ENCODE measurements around the gene JCHAIN. TPM values are rescaled to one million over a fixed set of nuclear protein-coding genes. Genes with fewer than 3 reads are reported as not detected.

The JCHAIN gene
- total and polyA plus RNA-seq, 9 of the 15 experiments (the other 6 are each of a cell fraction or from before 2014, with no cell fraction given) = 0.04 to 0.68 (median 0.26) TPM; not detected in 5

- no peak for TF ChIP-seq HINFP (tag; conservative IDR thresholded peaks at IDR 0.05; ENCODE audit: low read depth)
- peak in 1 of 2 experiments; percentile 72; a peak in 1 of 4 replicates for TF ChIP-seq MLLT1 (IDR thresholded peaks at IDR 0.05)
- TF ChIP-seq TEAD1 (CRISPR knock-in tag; IDR thresholded peaks at IDR 0.05) = peak in 1 of 2 experiments; percentile 87; a peak in 2 of 4 replicates
- no peak for TF ChIP-seq PATZ1 (CRISPR knock-in tag; IDR thresholded peaks at IDR 0.05; ENCODE audit: borderline replicate concordance)
- no peak for TF ChIP-seq ZNF398 (CRISPR knock-in tag; IDR thresholded peaks at IDR 0.05)
- peak; percentile 70 for TF ChIP-seq TAF1 (IDR thresholded peaks at IDR 0.05; ENCODE audit: control insufficient read depth, extremely low read depth, insufficient read depth, low read length, severe bottlenecking)
- no peak for TF ChIP-seq ESRRB (CRISPR knock-in tag; IDR thresholded peaks at IDR 0.05; ENCODE audit: borderline replicate concordance)
- TF ChIP-seq GABPA (tag; conservative IDR thresholded peaks at IDR 0.05; ENCODE audit: low read depth) = peak; percentile 99
- no peak for TF ChIP-seq NR3C1 (CRISPR knock-in tag; IDR thresholded peaks at IDR 0.05)
- TF ChIP-seq CREB3L1 (IDR thresholded peaks at IDR 0.05; ENCODE audit: borderline replicate concordance, low read depth) = peak; percentile 92
- TF ChIP-seq ESRRA (IDR thresholded peaks at IDR 0.05; ENCODE audit: borderline replicate concordance, low read depth) = peak; percentile 85
- TF ChIP-seq SNRNP70 (optimal IDR thresholded peaks at IDR 0.05; ENCODE audit: low read depth, low read length) = no peak
- no peak for TF ChIP-seq ZNF232 (CRISPR knock-in tag; IDR thresholded peaks at IDR 0.05)
- TF ChIP-seq SNAPC5 (CRISPR knock-in tag; IDR thresholded peaks at IDR 0.05) = no peak
- TF ChIP-seq MXD1 (CRISPR knock-in tag; IDR thresholded peaks at IDR 0.05; ENCODE audit: borderline replicate concordance, poor library complexity, severe bottlenecking) = peak; percentile 32
These were observed 21.8 kb upstream of the JCHAIN start, which contains the start of gene UTP3 (continued) for GRCh38 chr4:70687821-70688794.
